ENCODE data around the gene RAB7B.

DNA sequence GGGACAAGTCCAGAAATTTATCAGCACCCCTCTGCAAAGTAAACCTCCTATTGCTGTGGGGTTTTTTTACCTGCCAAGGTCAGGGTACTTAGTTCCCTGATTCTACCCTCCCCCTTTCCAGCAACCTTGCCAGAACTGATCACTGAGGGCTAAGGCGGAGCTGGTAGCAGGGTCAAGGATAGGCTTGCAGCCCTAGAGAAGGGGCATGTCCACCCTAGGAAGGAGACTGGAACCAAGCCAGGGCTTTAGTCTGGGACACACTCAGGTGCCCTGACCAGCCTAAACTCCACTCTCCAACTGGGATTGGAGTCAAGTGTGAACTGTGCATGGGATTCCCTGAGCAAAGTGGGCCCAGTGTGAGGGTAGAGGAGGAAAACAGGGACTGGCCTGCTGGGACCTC, 53.4 kb downstream of the RAB7B start:
- TF ChIP-seq, protein P1, sequence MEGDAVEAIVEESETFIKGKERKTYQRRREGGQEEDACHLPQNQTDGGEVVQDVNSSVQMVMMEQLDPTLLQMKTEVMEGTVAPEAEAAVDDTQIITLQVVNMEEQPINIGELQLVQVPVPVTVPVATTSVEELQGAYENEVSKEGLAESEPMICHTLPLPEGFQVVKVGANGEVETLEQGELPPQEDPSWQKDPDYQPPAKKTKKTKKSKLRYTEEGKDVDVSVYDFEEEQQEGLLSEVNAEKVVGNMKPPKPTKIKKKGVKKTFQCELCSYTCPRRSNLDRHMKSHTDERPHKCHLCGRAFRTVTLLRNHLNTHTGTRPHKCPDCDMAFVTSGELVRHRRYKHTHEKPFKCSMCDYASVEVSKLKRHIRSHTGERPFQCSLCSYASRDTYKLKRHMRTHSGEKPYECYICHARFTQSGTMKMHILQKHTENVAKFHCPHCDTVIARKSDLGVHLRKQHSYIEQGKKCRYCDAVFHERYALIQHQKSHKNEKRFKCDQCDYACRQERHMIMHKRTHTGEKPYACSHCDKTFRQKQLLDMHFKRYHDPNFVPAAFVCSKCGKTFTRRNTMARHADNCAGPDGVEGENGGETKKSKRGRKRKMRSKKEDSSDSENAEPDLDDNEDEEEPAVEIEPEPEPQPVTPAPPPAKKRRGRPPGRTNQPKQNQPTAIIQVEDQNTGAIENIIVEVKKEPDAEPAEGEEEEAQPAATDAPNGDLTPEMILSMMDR (IDR thresholded peaks at IDR 0.05) = no peak
- TF ChIP-seq POLR2A (IDR thresholded peaks at IDR 0.05) = no peak
